Measurements from ENCODE around the gene FURIN.
"Not testable (repeated sequence)": the region's sequence is repeated elsewhere in the genome, so short reads cannot be mapped to it uniquely, and the experiment has no call there.

The FURIN gene

GRCh38 chr15:90883526-90883975, 15.2 kb downstream of the FURIN start:
- DNase-seq (ENCODE audit: low read depth in 2 of 2): no peak

GRCh38 chr15:90883976-90884718, 15.8 kb downstream of the FURIN start, which contains the start of gene FES:
Gene FES (plus strand): TSS chr15:90884504. CDS start chr15:90885046, 542 bp downstream.
- DNase-seq (ENCODE audit: low read depth in 2 of 2): no peak

GRCh38 chr15:90884719-90885431, 16.5 kb downstream of the FURIN start:
- no peak for DNase-seq (ENCODE audit: low read depth in 2 of 2)

GRCh38 chr15:90885432-90886290, 17.3 kb downstream of the FURIN start:
- peak; percentile 59 to 68 for DNase-seq (ENCODE audit: low read depth in 2 of 2)

GRCh38 chr15:90886291-90886614, 17.9 kb downstream of the FURIN start:
- DNase-seq (ENCODE audit: low read depth in 2 of 2): no peak

GRCh38 chr15:90887037-90887481, 18.7 kb downstream of the FURIN start:
- DNase-seq (ENCODE audit: low read depth in 2 of 2): no peak

- no peak for DNase-seq (ENCODE audit: low read depth in 2 of 2)
Observed at GRCh38 chr15:90889313-90889730, 20.9 kb downstream of the FURIN start.

- DNase-seq (ENCODE audit: low read depth in 2 of 2): no peak
Observed at GRCh38 chr15:90889736-90890456, 21.5 kb downstream of the FURIN start.

GRCh38 chr15:90890839-90891238, 22.5 kb downstream of the FURIN start:
- DNase-seq (ENCODE audit: low read depth in 2 of 2): no peak

GRCh38 chr15:90891346-90891949, 23.1 kb downstream of the FURIN start:
- no peak for DNase-seq (ENCODE audit: low read depth in 2 of 2)

- DNase-seq (ENCODE audit: low read depth in 2 of 2): no peak
Observed at GRCh38 chr15:90892023-90892422, 23.6 kb downstream of the FURIN start.

GRCh38 chr15:90892498-90893174, 24.2 kb downstream of the FURIN start:
- DNase-seq (ENCODE audit: low read depth in 2 of 2): no peak

GRCh38 chr15:90893175-90894090, 25.0 kb downstream of the FURIN start:
- DNase-seq (ENCODE audit: low read depth in 2 of 2): no peak

GRCh38 chr15:90895571-90896117, 27.3 kb downstream of the FURIN start:
- no peak for DNase-seq (ENCODE audit: low read depth in 2 of 2)

GRCh38 chr15:90897131-90897655, 28.8 kb downstream of the FURIN start:
- not testable (repeated sequence) for DNase-seq (ENCODE audit: low read depth in 2 of 2)

GRCh38 chr15:90901175-90902039, 33.0 kb downstream of the FURIN start:
- DNase-seq (ENCODE audit: low read depth in 2 of 2): no peak

- peak; percentile 34 to 41 for DNase-seq (ENCODE audit: low read depth in 2 of 2)
Observed at GRCh38 chr15:90902040-90902839, 33.9 kb downstream of the FURIN start.
